H1 (cell line): ENCODE results near the gene EYA4. TPM values are rescaled to one million over a fixed set of nuclear protein-coding genes. Genes with fewer than 3 reads are reported as not detected.

ENCODE experiments used
- CTCF ChIA-PET: fragments of 300-600 bp; sonication (Branson Sonifier 250); formaldehyde crosslinking; loops from one replicate; lab custom pipeline; 2021; ENCODE audit not compliant: partially characterized antibody; lab: Charles Lee
- POLR2A ChIA-PET: fragments of 300-600 bp; sonication (Branson Sonifier 250); formaldehyde crosslinking; loops from one replicate; lab custom pipeline; 2021; ENCODE audit warnings: inconsistent platforms; ENCODE audit not compliant: partially characterized antibody; lab: Charles Lee
- DNase-seq, 2 experiments: peaks; one replicate each; pipeline versions ENCODE4 v3.0.0 to v3.0.0-alpha.2; 2010 to 2022; ENCODE audit warnings: low spot score in 2 of 2, low read depth in 1 of 2, mixed read lengths in 1 of 2
- FAIRE-seq: peaks from 2 replicates; lab custom pipeline; 2011; peaks lifted over from hg19 to GRCh38; lab: Jason Lieb, UNC
- H2AFZ ChIP-seq: 2 replicates; pipeline ENCODE4 v1.8.1; 2012; ENCODE audit warnings: low read length, inconsistent platforms
- H2AK5ac ChIP-seq: 2 replicates; pipeline ENCODE4 v1.6.1; 2013; ENCODE audit warnings: low read depth, low read length
- H2BK120ac ChIP-seq: replicated peaks from 2 replicates; pipeline ENCODE3; 2013; ENCODE audit warnings: low read depth, low read length, inconsistent platforms
- H2BK12ac ChIP-seq: 2 replicates; pipeline ENCODE4 v1.6.1; 2013; ENCODE audit warnings: low read depth, low read length
- H2BK15ac ChIP-seq: 2 replicates; pipeline ENCODE4 v1.6.1; 2013; ENCODE audit warnings: low read length
- H2BK20ac ChIP-seq: 2 replicates; pipeline ENCODE4 v1.6.1; 2013; ENCODE audit warnings: low read length
- H2BK5ac ChIP-seq: 2 replicates; pipeline ENCODE4 v1.6.1; 2013; ENCODE audit warnings: low read depth, low read length
- H3K14ac ChIP-seq: 2 replicates; pipeline ENCODE4 v1.6.1; 2013; ENCODE audit warnings: inconsistent platforms; ENCODE audit not compliant: insufficient read length
- H3K18ac ChIP-seq: 2 replicates; pipeline ENCODE4 v1.6.1; 2013; ENCODE audit warnings: low read length; ENCODE audit errors: extremely low read depth
- H3K23ac ChIP-seq: 2 replicates; pipeline ENCODE4 v1.6.1; 2013; ENCODE audit warnings: inconsistent platforms; ENCODE audit not compliant: insufficient read length
- H3K23me2 ChIP-seq: 2 replicates; pipeline ENCODE4 v1.6.1; 2013; ENCODE audit warnings: low read depth, low read length
- H3K27ac ChIP-seq: 2 replicates; pipeline ENCODE4 v1.6.1; 2011; ENCODE audit warnings: low read depth, low read length, inconsistent platforms
- H3K27me3 ChIP-seq, 4 experiments: replicated peaks in 1 of 4; 1 replicate in 1 of 4; 2 replicates in 3 of 4; pipeline versions ENCODE4 v1.6.1 to v1.8.1; 2011 to 2013; ENCODE audit warnings: low read length in 3 of 4, mild to moderate bottlenecking in 3 of 4, inconsistent platforms in 2 of 4, mixed read lengths in 2 of 4, moderate library complexity in 1 of 4; ENCODE audit not compliant: control insufficient read depth in 3 of 4, insufficient read depth in 3 of 4; ENCODE audit errors: extremely low read depth in 1 of 4
- H3K36me3 ChIP-seq, 4 experiments: 2 replicates each; pipeline versions ENCODE4 v1.6.1 to v1.8.1; 2011 to 2013; ENCODE audit warnings: mild to moderate bottlenecking in 4 of 4, low read length in 3 of 4, moderate library complexity in 2 of 4, control low read depth in 1 of 4, inconsistent platforms in 1 of 4; ENCODE audit not compliant: insufficient read depth in 4 of 4, control insufficient read depth in 2 of 4
- H3K4ac ChIP-seq: replicated peaks from 2 replicates; pipeline ENCODE3; 2013; ENCODE audit warnings: low read length, low read depth, mixed read lengths, inconsistent platforms; ENCODE audit not compliant: insufficient read length
- H3K4me1 ChIP-seq, 4 experiments: replicated peaks in 1 of 4; 1 replicate in 1 of 4; 2 replicates in 3 of 4; pipeline versions ENCODE4 v1.6.1 to v1.8.1; 2011 to 2013; ENCODE audit warnings: low read length in 3 of 4, inconsistent platforms in 2 of 4, mixed read lengths in 1 of 4; ENCODE audit not compliant: insufficient read depth in 4 of 4, control insufficient read depth in 3 of 4
- H3K4me2 ChIP-seq, 2 experiments: 2 replicates each; pipeline versions ENCODE4 v1.6.1 to v1.8.1; 2011 to 2013; ENCODE audit warnings: low read depth in 2 of 2, low read length in 2 of 2, control low read depth in 1 of 2, inconsistent platforms in 1 of 2, mild to moderate bottlenecking in 1 of 2; ENCODE audit not compliant: insufficient read depth in 1 of 2
- H3K4me3 ChIP-seq, 4 experiments: fragments of 200-600, 300-600 bp in 1 of 4; sonication (generic), shearing (Covaris generic), sonication (Bioruptor Twin) in 1 of 4; 2 replicates each; pipeline versions ENCODE4 v1.5.1 to v1.8.1; 2011 to 2016; ENCODE audit warnings: low read length in 4 of 4, low read depth in 3 of 4, control low read depth in 2 of 4, inconsistent platforms in 2 of 4, mild to moderate bottlenecking in 2 of 4, mixed read lengths in 1 of 4, moderate library complexity in 1 of 4; ENCODE audit not compliant: insufficient read depth in 2 of 4; ENCODE audit errors: extremely low read depth in 1 of 4
- H3K56ac ChIP-seq: replicated peaks from 2 replicates; pipeline ENCODE3; 2013; ENCODE audit warnings: low read depth, mild to moderate bottlenecking, mixed read lengths, low read length, inconsistent platforms; ENCODE audit not compliant: insufficient read length
- H3K79me1 ChIP-seq: 2 replicates; pipeline ENCODE4 v1.6.1; 2013; ENCODE audit warnings: low read depth, low read length, control low read depth
- H3K79me2 ChIP-seq, 2 experiments: 2 replicates each; pipeline versions ENCODE4 v1.6.1 to v1.8.1; 2012 to 2013; ENCODE audit warnings: low read length in 2 of 2, mild to moderate bottlenecking in 2 of 2, inconsistent platforms in 1 of 2; ENCODE audit not compliant: insufficient read depth in 2 of 2, control insufficient read depth in 1 of 2
- H3K9ac ChIP-seq, 4 experiments: replicated peaks in 1 of 4; 1 replicate in 1 of 4; 2 replicates in 3 of 4; pipeline versions ENCODE4 v1.6.1 to v1.8.1; 2011 to 2013; ENCODE audit warnings: low read depth in 3 of 4, low read length in 3 of 4, control low read depth in 2 of 4, mild to moderate bottlenecking in 2 of 4, moderate library complexity in 2 of 4, inconsistent platforms in 1 of 4; ENCODE audit errors: extremely low read depth in 1 of 4
- H3K9me3 ChIP-seq, 2 experiments: 2 replicates each; pipeline versions ENCODE4 v1.6.1 to v1.8.1; 2012 to 2013; ENCODE audit warnings: mild to moderate bottlenecking in 2 of 2, moderate library complexity in 2 of 2, control low read depth in 1 of 2, inconsistent platforms in 1 of 2, low read depth in 1 of 2, low read length in 1 of 2, mixed read lengths in 1 of 2; ENCODE audit not compliant: insufficient read depth in 2 of 2
- H4K20me1 ChIP-seq, 2 experiments: replicated peaks in 1 of 2; 2 replicates each; pipeline versions ENCODE3 to v1.8.1; 2011 to 2013; ENCODE audit warnings: inconsistent platforms in 2 of 2, low read length in 2 of 2, mild to moderate bottlenecking in 1 of 2; ENCODE audit not compliant: insufficient read depth in 2 of 2, control insufficient read depth in 1 of 2
- H4K5ac ChIP-seq: 2 replicates; pipeline ENCODE4 v1.6.1; 2013; ENCODE audit warnings: low read length, low read depth, mixed read lengths, inconsistent platforms; ENCODE audit not compliant: insufficient read length
- H4K8ac ChIP-seq: 2 replicates; pipeline ENCODE4 v1.8.0; 2013; ENCODE audit warnings: mild to moderate bottlenecking, moderate library complexity, low read length, inconsistent platforms; ENCODE audit not compliant: insufficient read depth; ENCODE audit errors: extremely low read depth
- H4K91ac ChIP-seq: replicated peaks from 2 replicates; pipeline ENCODE3; 2013; ENCODE audit warnings: low read length, mixed read lengths, inconsistent platforms; ENCODE audit not compliant: insufficient read length
- KDM4A ChIP-seq: IDR thresholded peaks from one replicate; pipeline ENCODE4 v1.7.1; 2012; ENCODE audit warnings: low read depth, mild to moderate bottlenecking, moderate library complexity, low read length, inconsistent platforms; ENCODE audit not compliant: severe bottlenecking
- RFX5 ChIP-seq: IDR thresholded peaks from 2 replicates; pipeline ENCODE4 v1.6.1; 2011; ENCODE audit warnings: low read depth, low read length, improper control_type of control experiment, borderline replicate concordance
- SIRT6 ChIP-seq: IDR thresholded peaks from one replicate; pipeline ENCODE4 v1.7.1; 2012; ENCODE audit warnings: low read length, inconsistent platforms
- YY1 ChIP-seq: IDR thresholded peaks from 2 replicates; pipeline ENCODE4 v1.6.1; 2011; ENCODE audit warnings: low read depth, mild to moderate bottlenecking, low read length
- WGBS, 2 experiments: shearing (Covaris generic) in 1 of 2; methylation state at CpG; one replicate each; pipeline versions ENCODE4 v1.1.6 to v1.1.7; 2013 to 2015; ENCODE audit warnings: low lambda C conversion rate in 2 of 2, mixed read lengths in 2 of 2, inconsistent platforms in 1 of 2, low coverage in 1 of 2, missing lambda C conversion rate in 1 of 2; ENCODE audit not compliant: insufficient replicate concordance in 2 of 2, insufficient coverage in 1 of 2, insufficient read length in 1 of 2; ENCODE audit errors: extremely low coverage in 1 of 2, missing lambda C conversion rate in 1 of 2; 5-methylcytosine and 5-hydroxymethylcytosine counted together
- polyA plus RNA-seq, 7 experiments: library from polyadenylated mRNA; depleted of rRNA in 3 of 7; stranded (reverse) in 5 of 7; unstranded in 2 of 7; fragments of >200 nt in 5 of 7; fragments of 200-250 nt in 2 of 7; gene quantifications; 1 replicate in 5 of 7; 2 replicates in 1 of 7; 4 replicates in 1 of 7; pipeline versions ENCODE4 v1.2.1 to v1.2.3, GENCODE V29; 2011 to 2013; ENCODE audit warnings: missing spikeins in 2 of 7, mixed read lengths in 2 of 7
- total RNA-seq: library from RNA; stranded (reverse); fragmentation: NEBNext Ultra II Directional; extraction: Animal tissue kit (Norgen Biotek cat#: 25700); gene quantifications from 2 replicates; pipeline ENCODE4 v1.2.1, GENCODE V29; 2021

The EYA4 gene
- total and polyA plus RNA-seq, 2 of the 8 experiments (the other 6 are each of a cell fraction or from before 2014, with no cell fraction given), result 0.06 to 0.17 TPM

- no peaks in the 10 kb centered on the region for H3K27me3 ChIP-seq
- no peak overlapping the region for H3K18ac ChIP-seq
- H4K91ac ChIP-seq, result no peak overlapping the region
- H3K14ac ChIP-seq, result no peak overlapping the region
- no peak overlapping the region for H3K23ac ChIP-seq
- no peak for TF ChIP-seq KDM4A
- no peak for TF ChIP-seq YY1
- TF ChIP-seq RFX5, result no peak
- no peak for TF ChIP-seq SIRT6
- H3K79me2 ChIP-seq, result no peaks in the 10 kb centered on the region
- H2BK5ac ChIP-seq, result no peak overlapping the region
- no peak overlapping the region for H2BK20ac ChIP-seq
- H2BK120ac ChIP-seq, result no peak overlapping the region
- H3K4me3 ChIP-seq, result no peak overlapping the region
- H3K4me2 ChIP-seq, result no peak overlapping the region
- FAIRE-seq (no peak), DNase-seq (no peak)
- H2AK5ac ChIP-seq, result no peak overlapping the region
- no peaks in the 10 kb centered on the region for H3K9me3 ChIP-seq
- no peak overlapping the region for H3K9ac ChIP-seq
- H4K20me1 ChIP-seq, result no peaks in the 10 kb centered on the region
- whole genome bisulfite sequencing, 2 experiments, result 93% methylated on average over 1 of the region's 1 CpG; no CpG with 5 or more reads in 1 of the 2 experiments
- no peak overlapping the region for H3K27ac ChIP-seq
- no peaks in the 10 kb centered on the region for H3K79me1 ChIP-seq
- H2AFZ ChIP-seq, result no peak overlapping the region
- H3K23me2 ChIP-seq, result no peaks in the 10 kb centered on the region
- CTCF ChIA-PET, result interaction anchor here (0.6 kb wide), 2 partner anchors 10 to 1549 kb away, joined by 3 to 6 read pairs; no protein-coding TSS in a partner anchor
- POLR2A ChIA-PET, result interaction anchor here (0.6 kb wide), 1 partner anchor 1300 kb away, joined by 3 read pairs; no protein-coding TSS in a partner anchor
- no peak overlapping the region for H3K4ac ChIP-seq
- H3K36me3 ChIP-seq, result no peaks in the 10 kb centered on the region
- H4K8ac ChIP-seq, result no peak overlapping the region
- no peak overlapping the region for H3K56ac ChIP-seq
- no peak overlapping the region for H2BK15ac ChIP-seq
- H3K4me1 ChIP-seq, result no peaks in the 10 kb centered on the region
- H2BK12ac ChIP-seq, result no peak overlapping the region
- H4K5ac ChIP-seq, result no peak overlapping the region
Observed at GRCh38 chr6:133463790-133464189, 222.6 kb downstream of the EYA4 start.
